ENCODE data around the gene DIS3L2. TPM values are rescaled to one million over a fixed set of nuclear protein-coding genes. Genes with fewer than 3 reads are reported as not detected.
"Not testable (repeated sequence)": the region's sequence is repeated elsewhere in the genome, so short reads cannot be mapped to it uniquely, and the experiment has no call there.

DIS3L2 gene
- total RNA-seq, 3 donors from 2014 or later (not counting 1 experiment from before 2014, with no cell fraction given) = 56.4 to 63.6 (median 59.4) TPM

DNA sequence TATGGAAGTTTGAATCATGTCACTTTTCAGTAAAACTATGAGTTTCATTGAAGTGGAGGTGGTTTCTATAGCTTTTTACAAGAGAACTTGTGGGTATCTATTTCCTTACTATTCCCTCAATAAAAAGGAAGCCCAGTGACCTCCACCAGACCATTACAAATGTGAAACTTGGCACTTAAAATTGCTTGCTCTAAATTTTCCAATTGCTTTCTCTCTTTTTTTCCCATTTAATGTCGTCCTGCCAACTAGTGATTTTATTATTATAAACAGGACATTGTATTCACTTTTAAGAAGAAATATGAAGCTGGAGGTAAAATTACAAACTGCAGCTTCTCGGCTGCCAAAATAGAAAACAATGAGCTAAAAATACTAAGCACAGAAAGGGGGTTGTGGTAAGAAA, 208.9 kb downstream of the DIS3L2 start:
- WGBS (ENCODE audit: insufficient coverage) = 90% methylated on average over 1 of the region's 2 CpGs
- TF ChIP-seq, protein P1, sequence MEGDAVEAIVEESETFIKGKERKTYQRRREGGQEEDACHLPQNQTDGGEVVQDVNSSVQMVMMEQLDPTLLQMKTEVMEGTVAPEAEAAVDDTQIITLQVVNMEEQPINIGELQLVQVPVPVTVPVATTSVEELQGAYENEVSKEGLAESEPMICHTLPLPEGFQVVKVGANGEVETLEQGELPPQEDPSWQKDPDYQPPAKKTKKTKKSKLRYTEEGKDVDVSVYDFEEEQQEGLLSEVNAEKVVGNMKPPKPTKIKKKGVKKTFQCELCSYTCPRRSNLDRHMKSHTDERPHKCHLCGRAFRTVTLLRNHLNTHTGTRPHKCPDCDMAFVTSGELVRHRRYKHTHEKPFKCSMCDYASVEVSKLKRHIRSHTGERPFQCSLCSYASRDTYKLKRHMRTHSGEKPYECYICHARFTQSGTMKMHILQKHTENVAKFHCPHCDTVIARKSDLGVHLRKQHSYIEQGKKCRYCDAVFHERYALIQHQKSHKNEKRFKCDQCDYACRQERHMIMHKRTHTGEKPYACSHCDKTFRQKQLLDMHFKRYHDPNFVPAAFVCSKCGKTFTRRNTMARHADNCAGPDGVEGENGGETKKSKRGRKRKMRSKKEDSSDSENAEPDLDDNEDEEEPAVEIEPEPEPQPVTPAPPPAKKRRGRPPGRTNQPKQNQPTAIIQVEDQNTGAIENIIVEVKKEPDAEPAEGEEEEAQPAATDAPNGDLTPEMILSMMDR (IDR thresholded peaks at IDR 0.05) = no peak
- peaks cover 0 to 11% of the 10 kb centered on the region in 2 donors for H3K4me1 Mint-ChIP-seq
- DNase-seq (no peak), ATAC-seq (no peak)
- intact Hi-C loops (cut with micrococcal nuclease) = no loop called here
- no peak overlapping the region for H3K27ac Mint-ChIP-seq
- Histone ChIP-seq H3K9me3 (ENCODE audit: control insufficient read depth, insufficient read depth, low read length) (no peaks in the 10 kb centered on the region), H3K27me3 (ENCODE audit: control insufficient read depth, insufficient read depth, low read length) (no peaks in the 10 kb centered on the region), H3K36me3 (ENCODE audit: control insufficient read depth, insufficient read depth, low read length) (peaks cover 2% of the 10 kb centered on the region), H3K27ac (ENCODE audit: low read length) (no peak overlapping the region), H3K4me3 (ENCODE audit: low read length) (no peak overlapping the region), H3K4me1 (ENCODE audit: control insufficient read depth, insufficient read depth, low read length) (no peaks in the 10 kb centered on the region)
- H3K9me3 Mint-ChIP-seq = no peaks in the 10 kb centered on the region
- H3K36me3 Mint-ChIP-seq = no peaks in the 10 kb centered on the region
- no peak overlapping the region for H3K4me3 Mint-ChIP-seq
- H3K27me3 Mint-ChIP-seq (ENCODE audit: low read depth in 2 of 2) = no peaks in the 10 kb centered on the region

DNA sequence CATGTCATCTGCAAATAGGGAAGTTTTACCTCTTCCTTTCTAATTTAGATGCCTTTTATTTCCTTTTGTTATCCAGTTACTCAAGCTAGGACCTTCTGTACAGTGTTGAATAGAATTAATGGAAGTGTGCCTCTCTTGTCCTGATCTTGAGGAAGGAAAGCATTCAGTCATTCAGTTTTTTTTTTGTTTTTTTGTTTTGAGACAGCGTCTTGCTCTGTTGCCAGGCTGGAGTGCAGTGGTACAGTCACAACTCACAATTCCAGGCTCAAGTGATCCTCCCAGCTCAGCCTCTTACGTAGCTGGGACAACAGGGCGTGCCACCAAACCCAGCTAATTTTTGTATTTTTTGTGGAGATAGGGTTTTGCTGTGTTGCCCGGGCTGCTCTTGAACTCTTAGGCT, 213.1 kb downstream of the DIS3L2 start:
- no peak overlapping the region for H3K27ac ChIP-seq (ENCODE audit: low read length)
- H3K4me1 Mint-ChIP-seq = peaks cover 0 to 11% of the 10 kb centered on the region in 2 donors
- H3K27me3 ChIP-seq (ENCODE audit: control insufficient read depth, insufficient read depth, low read length) = no peaks in the 10 kb centered on the region
- no peak overlapping the region for H3K27ac Mint-ChIP-seq
- intact Hi-C loops (cut with micrococcal nuclease) = no loop called here
- H3K36me3 Mint-ChIP-seq = no peaks in the 10 kb centered on the region
- no peaks in the 10 kb centered on the region for H3K27me3 Mint-ChIP-seq (ENCODE audit: low read depth in 2 of 2)
- TF ChIP-seq, protein P1 (IDR thresholded peaks at IDR 0.05) = no peak
- no peak for ATAC-seq
- H3K4me1 ChIP-seq (ENCODE audit: control insufficient read depth, insufficient read depth, low read length) = no peaks in the 10 kb centered on the region
- H3K4me3 ChIP-seq (ENCODE audit: low read length) = no peak overlapping the region
- H3K36me3 ChIP-seq (ENCODE audit: control insufficient read depth, insufficient read depth, low read length) = no peaks in the 10 kb centered on the region
- no peaks in the 10 kb centered on the region for H3K9me3 Mint-ChIP-seq
- 100% methylated on average over 4 of the region's 4 CpGs for WGBS (ENCODE audit: insufficient coverage)
- no peak overlapping the region for H3K4me3 Mint-ChIP-seq
- no peak for DNase-seq
- H3K9me3 ChIP-seq (ENCODE audit: control insufficient read depth, insufficient read depth, low read length) = no peaks in the 10 kb centered on the region

DNA sequence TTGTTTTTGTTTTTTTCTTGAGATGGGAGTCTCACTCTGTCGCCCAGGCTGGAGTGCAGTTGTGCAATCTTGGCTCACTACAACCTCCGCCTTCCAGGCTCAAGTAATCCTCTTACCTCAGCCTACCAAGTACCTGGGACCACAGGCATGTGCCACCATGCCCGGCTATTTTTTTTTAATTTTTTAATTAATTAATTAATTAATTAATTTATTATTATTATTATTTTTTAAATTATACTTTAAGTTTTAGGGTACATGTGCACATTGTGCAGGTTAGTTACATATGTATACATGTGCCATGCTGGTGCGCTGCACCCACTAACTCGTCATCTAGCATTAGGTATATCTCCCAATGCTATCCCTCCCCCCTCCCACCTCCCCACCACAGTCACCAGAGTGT, 215.1 kb downstream of the DIS3L2 start:
- H3K27me3 Mint-ChIP-seq (ENCODE audit: low read depth in 2 of 2); intact Hi-C loops (cut with micrococcal nuclease); DNase-seq; H3K27ac Mint-ChIP-seq; H3K4me1 ChIP-seq (ENCODE audit: control insufficient read depth, insufficient read depth, low read length); H3K27me3 ChIP-seq (ENCODE audit: control insufficient read depth, insufficient read depth, low read length); H3K36me3 Mint-ChIP-seq; H3K4me3 ChIP-seq (ENCODE audit: low read length); H3K9me3 Mint-ChIP-seq; H3K4me3 Mint-ChIP-seq; H3K9me3 ChIP-seq (ENCODE audit: control insufficient read depth, insufficient read depth, low read length); ATAC-seq; H3K36me3 ChIP-seq (ENCODE audit: control insufficient read depth, insufficient read depth, low read length); H3K27ac ChIP-seq (ENCODE audit: low read length): not testable (repeated sequence)
- 94% methylated on average over 3 of the region's 5 CpGs for WGBS (ENCODE audit: insufficient coverage)
- peaks cover 0 to 11% of the 10 kb centered on the region in 2 donors for H3K4me1 Mint-ChIP-seq

DNA sequence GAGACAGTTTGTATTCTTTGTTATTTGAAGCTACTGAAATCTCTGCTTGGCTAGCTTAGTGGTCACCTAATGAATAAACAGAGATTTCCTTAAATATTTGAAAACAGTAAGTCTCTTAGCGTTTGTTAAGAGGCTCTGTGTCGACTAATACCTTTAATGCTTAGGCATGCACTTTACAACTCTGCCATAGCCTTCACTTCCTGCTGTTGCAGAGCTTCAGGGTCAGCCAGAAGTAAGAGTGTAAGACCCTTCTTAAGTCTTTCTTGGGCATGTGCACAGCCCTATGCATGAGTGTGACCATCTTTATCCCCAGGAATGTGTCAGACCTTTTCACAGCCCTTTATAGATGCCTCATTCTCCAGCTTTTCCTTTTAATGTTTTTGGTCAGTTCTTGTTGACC, 221.8 kb downstream of the DIS3L2 start:
- Mint-ChIP-seq H3K27ac (no peak overlapping the region), H3K4me1 (peaks cover 8 to 15% of the 10 kb centered on the region in 2 donors), H3K9me3 (no peaks in the 10 kb centered on the region), H3K36me3 (no peaks in the 10 kb centered on the region), H3K4me3 (no peak overlapping the region), H3K27me3 (ENCODE audit: low read depth in 2 of 2) (no peaks in the 10 kb centered on the region)
- 100% methylated on average over 2 of the region's 2 CpGs for WGBS (ENCODE audit: insufficient coverage)
- no peaks in the 10 kb centered on the region for H3K27me3 ChIP-seq (ENCODE audit: control insufficient read depth, insufficient read depth, low read length)
- H3K4me1 ChIP-seq (ENCODE audit: control insufficient read depth, insufficient read depth, low read length) = no peaks in the 10 kb centered on the region
- TF ChIP-seq, protein P1 (IDR thresholded peaks at IDR 0.05) = no peak
- no peak overlapping the region for H3K4me3 ChIP-seq (ENCODE audit: low read length)
- no peak overlapping the region for H3K27ac ChIP-seq (ENCODE audit: low read length)
- no peaks in the 10 kb centered on the region for H3K36me3 ChIP-seq (ENCODE audit: control insufficient read depth, insufficient read depth, low read length)
- ATAC-seq (no peak), DNase-seq (no peak)
- no peaks in the 10 kb centered on the region for H3K9me3 ChIP-seq (ENCODE audit: control insufficient read depth, insufficient read depth, low read length)
- intact Hi-C loops (cut with micrococcal nuclease) = no loop called here
